GM12875 (cell line): ENCODE data around the gene ZNF451.
"Not testable (repeated sequence)": the region's sequence is repeated elsewhere in the genome, so short reads cannot be mapped to it uniquely, and the experiment has no call there.

ENCODE experiments used
- H3K4me3 ChIP-seq: one replicate; pipeline ENCODE4 v1.5.1; 2011; ENCODE audit warnings: low read depth, low read length, control low read depth
- TF ChIP-seq, protein P1 (sequence below): IDR thresholded peaks from 2 replicates; pipeline ENCODE4 v1.5.1; 2011; ENCODE audit warnings: low read depth, mild to moderate bottlenecking, control low read depth, inconsistent platforms, low read length, moderate library complexity, borderline replicate concordance; ENCODE audit not compliant: insufficient read depth

ZNF451 gene

DNA sequence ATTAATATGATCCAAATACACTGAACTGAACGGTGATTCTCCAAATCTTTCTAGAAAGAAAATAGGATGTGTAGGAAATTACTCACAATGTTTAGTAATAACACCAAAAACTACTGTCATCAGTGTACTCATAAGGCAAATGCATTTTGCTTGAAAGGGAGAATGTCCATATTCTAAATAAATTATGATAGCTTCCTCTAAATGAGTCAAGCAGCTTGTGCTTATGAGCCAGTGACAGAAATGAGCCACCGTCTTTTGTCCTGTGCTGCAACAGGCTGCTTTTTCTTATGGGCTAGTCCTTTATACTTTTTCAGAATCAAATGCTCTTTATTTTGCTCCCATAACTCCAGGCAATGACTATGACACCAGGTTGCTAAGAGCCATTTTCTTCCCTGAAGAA is 4.5 kb upstream of the ZNF451 start:
- no peak overlapping the region for H3K4me3 ChIP-seq
- TF ChIP-seq, protein P1, sequence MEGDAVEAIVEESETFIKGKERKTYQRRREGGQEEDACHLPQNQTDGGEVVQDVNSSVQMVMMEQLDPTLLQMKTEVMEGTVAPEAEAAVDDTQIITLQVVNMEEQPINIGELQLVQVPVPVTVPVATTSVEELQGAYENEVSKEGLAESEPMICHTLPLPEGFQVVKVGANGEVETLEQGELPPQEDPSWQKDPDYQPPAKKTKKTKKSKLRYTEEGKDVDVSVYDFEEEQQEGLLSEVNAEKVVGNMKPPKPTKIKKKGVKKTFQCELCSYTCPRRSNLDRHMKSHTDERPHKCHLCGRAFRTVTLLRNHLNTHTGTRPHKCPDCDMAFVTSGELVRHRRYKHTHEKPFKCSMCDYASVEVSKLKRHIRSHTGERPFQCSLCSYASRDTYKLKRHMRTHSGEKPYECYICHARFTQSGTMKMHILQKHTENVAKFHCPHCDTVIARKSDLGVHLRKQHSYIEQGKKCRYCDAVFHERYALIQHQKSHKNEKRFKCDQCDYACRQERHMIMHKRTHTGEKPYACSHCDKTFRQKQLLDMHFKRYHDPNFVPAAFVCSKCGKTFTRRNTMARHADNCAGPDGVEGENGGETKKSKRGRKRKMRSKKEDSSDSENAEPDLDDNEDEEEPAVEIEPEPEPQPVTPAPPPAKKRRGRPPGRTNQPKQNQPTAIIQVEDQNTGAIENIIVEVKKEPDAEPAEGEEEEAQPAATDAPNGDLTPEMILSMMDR = no peak

DNA sequence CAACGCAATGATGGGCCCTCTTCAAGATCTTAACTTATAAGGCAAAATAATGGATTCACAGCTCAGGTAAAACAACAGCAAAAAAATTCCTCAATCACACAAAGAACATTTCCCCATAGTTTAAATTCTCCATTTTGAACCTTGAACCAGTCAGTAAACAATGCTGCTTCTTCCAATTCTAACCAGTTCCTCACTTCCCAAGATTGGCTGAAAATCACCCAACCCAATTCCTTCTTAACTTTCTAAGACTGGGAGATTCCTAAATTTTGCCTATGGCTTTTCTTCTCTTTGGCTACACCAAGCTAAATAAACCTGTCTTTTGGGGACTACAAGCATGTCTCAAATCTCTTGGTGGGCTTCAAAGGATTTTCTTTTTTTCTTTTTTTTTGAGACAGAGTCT is 3.1 kb upstream of the ZNF451 start:
- TF ChIP-seq, protein P1 = no peak
- no peak overlapping the region for H3K4me3 ChIP-seq

DNA sequence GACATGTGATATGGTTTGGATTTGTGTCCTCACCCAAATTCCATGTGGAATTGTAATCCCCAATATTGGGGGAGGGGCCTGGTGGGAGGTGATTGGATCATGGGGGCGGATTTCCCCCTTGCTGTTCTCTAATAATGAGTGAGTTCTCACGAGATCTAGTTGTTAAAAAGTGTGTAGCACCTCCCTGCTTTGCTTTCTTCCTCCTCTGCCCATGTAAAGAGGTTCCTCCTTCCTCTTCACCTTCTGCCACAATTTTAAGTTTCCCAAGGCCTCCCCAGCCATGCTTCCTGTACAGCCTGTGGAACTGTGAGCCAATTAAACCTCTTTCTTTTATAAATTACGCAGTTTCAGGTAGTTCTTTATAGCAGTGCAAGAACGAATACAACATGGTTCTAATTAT is 2.1 kb upstream of the ZNF451 start:
- no peak overlapping the region for H3K4me3 ChIP-seq
- TF ChIP-seq, protein P1 = no peak

DNA sequence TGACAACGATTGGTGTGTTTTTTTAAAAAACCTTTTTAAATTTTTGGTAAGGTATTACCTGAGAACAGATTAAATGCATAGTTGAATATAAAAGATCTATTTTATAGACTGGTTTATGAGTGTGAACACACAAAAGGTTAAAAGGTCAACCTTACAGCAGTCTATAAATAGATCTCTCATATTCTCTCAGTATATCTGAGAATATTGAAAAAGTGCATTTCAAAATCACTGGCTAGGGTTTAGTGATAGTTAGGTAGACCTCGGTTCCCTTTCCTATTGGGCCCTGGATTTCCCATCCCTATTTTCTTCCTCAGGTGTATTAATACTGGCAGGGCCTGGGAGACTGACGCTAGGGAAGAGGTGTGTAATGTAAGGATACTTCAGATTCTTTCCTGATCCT is 723 bp upstream of the ZNF451 start:
- H3K4me3 ChIP-seq = no peak overlapping the region
- TF ChIP-seq, protein P1 = no peak

GRCh38 chr6:57090458-57091067 is 575 bp downstream of the ZNF451 start:
- not testable (repeated sequence) for H3K4me3 ChIP-seq

DNA sequence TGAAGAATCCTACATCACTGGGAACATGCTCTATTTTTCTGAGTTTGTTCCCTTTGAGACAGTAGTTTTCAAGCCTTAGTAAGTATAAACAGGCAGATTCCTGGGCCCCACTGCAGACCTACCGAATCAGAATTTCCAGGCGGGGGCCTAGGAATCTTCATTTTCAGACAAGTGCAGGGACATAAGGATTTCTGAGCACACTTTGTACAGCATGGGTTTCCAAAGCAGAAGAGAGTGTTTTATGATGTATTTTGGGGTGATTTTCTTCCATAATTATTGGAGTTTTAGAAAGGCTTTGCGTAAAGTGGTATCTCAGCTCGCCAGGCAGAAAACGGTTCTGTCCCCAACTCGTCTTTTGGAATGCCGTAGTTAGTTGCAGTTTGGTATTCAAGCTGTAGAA is 1.4 kb downstream of the ZNF451 start:
- H3K4me3 ChIP-seq = not testable (repeated sequence)

- H3K4me3 ChIP-seq = no peak overlapping the region
- TF ChIP-seq, protein P1 = no peak
Measured at GRCh38 chr6:57094689-57095088, 4.7 kb downstream of the ZNF451 start.

- TF ChIP-seq, protein P1 = no peak
- H3K4me3 ChIP-seq = no peak overlapping the region
Measured at GRCh38 chr6:57097596-57097995, 7.6 kb downstream of the ZNF451 start.
